Measurements from ENCODE around the gene MELTF.

MELTF gene

DNA sequence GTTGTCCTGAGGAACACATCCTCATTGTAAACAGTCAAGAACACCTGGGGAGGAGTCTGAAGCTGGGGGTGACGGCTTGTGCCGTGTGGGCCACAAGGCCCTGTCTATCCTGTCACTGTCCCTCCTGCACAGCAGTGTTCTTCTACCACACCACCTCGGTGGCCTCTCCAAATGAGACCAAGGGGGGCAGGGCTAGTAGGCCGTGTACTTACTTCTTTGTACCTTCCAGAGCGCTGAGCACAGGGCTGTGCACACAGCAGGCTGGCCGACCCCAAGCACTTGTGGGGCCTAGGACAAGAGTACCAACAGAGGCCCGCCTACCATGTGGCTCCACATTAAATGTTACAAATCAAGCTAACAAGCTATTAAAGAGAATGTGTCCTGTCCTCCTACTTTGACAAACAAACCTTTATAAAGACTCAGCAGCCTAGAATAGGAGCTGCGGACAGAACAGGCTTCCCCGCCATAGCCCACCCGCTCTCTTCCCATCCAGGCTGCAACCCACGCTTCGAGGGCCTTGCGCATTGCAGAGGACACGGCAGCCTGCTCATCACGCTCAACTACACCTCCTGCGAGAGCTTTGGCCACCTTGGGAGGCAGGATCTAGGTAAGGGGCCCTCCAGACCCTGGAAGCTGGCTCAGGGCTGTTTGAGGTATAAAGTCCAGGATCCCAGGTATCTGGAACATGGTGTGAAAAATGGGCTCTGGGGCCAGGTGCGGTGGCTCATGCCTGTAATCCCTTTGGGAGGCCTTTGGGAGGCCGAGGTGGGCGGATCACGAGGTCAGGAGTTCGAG lies 30.5 kb downstream of the MELTF start:
- H3K4ac ChIP-seq (ENCODE audit: low read depth in 1 of 2, low read length in 2 of 2), result no peak overlapping the region
- no peak overlapping the region for H2BK5ac ChIP-seq (ENCODE audit: low read depth, low read length, poor library complexity, severe bottlenecking)
- H2AFZ ChIP-seq (ENCODE audit: low read depth, low read length), result no peak overlapping the region
- no peak overlapping the region for H3K18ac ChIP-seq (ENCODE audit: low read depth in 1 of 2, low read length in 2 of 2)
- no peak overlapping the region for H2AK5ac ChIP-seq (ENCODE audit: low read length, severe bottlenecking)
- H2BK120ac ChIP-seq (ENCODE audit: low read depth, low read length), result no peak overlapping the region
- no peak overlapping the region for H4K8ac ChIP-seq (ENCODE audit: low read length)
- no peak overlapping the region for H3K23ac ChIP-seq (ENCODE audit: low read length in 2 of 2)
- H4K91ac ChIP-seq (ENCODE audit: low read length), result no peak overlapping the region
- H3K14ac ChIP-seq (ENCODE audit: low read length in 2 of 2), result no peak overlapping the region
- no peaks in the 10 kb centered on the region for H3K36me3 ChIP-seq (ENCODE audit: control insufficient read depth in 1 of 2, insufficient read depth in 2 of 2, low read depth in 1 of 2, low read length in 2 of 2)
- no peak overlapping the region for H2BK12ac ChIP-seq (ENCODE audit: low read length in 2 of 2)
- H3K27ac ChIP-seq (ENCODE audit: low read length, poor library complexity, severe bottlenecking), result no peak overlapping the region
- 90% methylated on average over 19 of the region's 21 CpGs for WGBS
- DNase-seq, result no peak
- H3K27me3 ChIP-seq (ENCODE audit: control insufficient read depth in 1 of 2, insufficient read depth in 1 of 2, low read length in 2 of 2), result peaks cover 0 to under 1% of the 10 kb centered on the region in 2 experiments
- no peak overlapping the region for H3K4me2 ChIP-seq (ENCODE audit: low read length, poor library complexity, severe bottlenecking)
- peaks cover 19% of the 10 kb centered on the region for H3K4me1 ChIP-seq (ENCODE audit: control insufficient read depth, insufficient read depth, low read depth, low read length)
- H3K9me3 ChIP-seq (ENCODE audit: control insufficient read depth, low read length), result no peaks in the 10 kb centered on the region
- H2BK15ac ChIP-seq (ENCODE audit: low read depth, poor library complexity, severe bottlenecking), result no peak overlapping the region
- no peak overlapping the region for H3K9ac ChIP-seq (ENCODE audit: low read length)
- H3K79me1 ChIP-seq (replicated peaks; ENCODE audit: low read length, poor library complexity, severe bottlenecking), result no peaks in the 10 kb centered on the region
- H3K4me3 ChIP-seq (ENCODE audit: insufficient read depth in 1 of 2, low read depth in 1 of 2, low read length in 2 of 2), result no peak overlapping the region

DNA sequence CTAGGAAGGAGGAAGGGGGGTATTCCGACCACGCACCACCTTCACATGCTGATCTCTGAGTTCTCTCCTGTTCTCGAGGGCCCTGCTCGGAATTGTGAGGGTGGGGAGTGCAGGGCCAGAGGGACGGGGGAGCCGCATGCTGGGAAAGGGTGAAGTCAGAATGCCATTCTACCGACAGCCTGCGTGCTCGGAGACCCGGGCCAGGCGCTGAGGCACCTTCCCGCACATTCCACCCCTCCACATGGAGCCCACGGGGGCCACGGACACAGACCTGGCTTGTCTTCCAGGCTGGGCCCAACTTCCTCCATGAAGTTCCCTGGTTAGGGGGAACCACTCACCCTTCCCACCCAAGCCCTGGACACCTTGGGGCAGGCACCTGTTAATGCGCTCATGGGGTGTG lies 32.3 kb downstream of the MELTF start:
- WGBS, result 96% methylated on average over 12 of the region's 15 CpGs

DNA sequence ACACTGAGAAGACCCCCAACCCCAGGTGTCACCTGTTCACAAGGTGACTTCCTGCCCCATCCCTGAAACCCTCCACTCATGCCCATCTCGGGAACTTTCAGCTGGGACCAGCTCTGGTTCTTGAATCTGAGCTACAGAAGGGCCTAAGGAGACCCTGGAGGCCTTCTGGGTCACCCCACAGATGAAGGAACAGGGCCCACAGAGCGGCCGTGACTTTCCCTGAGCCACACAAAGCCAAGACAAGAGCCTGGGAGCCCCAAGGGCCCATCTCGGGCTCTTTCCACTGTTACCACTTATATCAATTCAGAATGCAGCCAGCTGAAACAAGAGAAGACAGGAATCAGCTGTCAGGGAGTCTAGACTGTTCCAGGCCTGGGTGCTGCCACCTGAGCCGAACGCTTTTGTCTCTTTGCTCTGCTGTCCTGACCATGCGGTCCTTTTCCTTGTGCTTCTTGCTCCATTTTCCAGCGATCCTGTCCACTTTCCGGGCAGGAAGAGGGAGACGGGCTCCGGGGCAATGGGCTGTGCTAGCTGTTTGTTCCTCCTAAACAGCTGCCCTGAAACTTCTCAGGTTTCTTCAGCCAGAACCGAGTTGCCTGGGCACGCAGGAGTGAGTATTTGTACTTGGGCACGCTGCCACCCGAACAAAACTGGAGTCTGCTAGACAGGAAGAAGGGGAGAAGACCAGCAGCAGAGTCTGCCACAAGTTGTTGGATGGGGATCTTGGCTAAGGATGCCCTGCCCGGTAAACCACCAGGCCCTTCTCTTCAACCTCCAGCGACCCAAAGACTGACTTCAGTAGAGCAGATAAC lies 33.0 kb downstream of the MELTF start:
- Histone ChIP-seq H2AK5ac (ENCODE audit: low read length, severe bottlenecking) (no peak overlapping the region), H4K8ac (ENCODE audit: low read length) (no peak overlapping the region), H3K4me1 (ENCODE audit: control insufficient read depth, insufficient read depth, low read depth, low read length) (peaks cover 7% of the 10 kb centered on the region), H2BK5ac (ENCODE audit: low read depth, low read length, poor library complexity, severe bottlenecking) (no peak overlapping the region), H3K9ac (ENCODE audit: low read length) (no peak overlapping the region), H4K91ac (ENCODE audit: low read length) (no peak overlapping the region), H2BK15ac (ENCODE audit: low read depth, poor library complexity, severe bottlenecking) (no peak overlapping the region), H3K79me1 (replicated peaks; ENCODE audit: low read length, poor library complexity, severe bottlenecking) (no peaks in the 10 kb centered on the region), H3K23ac (ENCODE audit: low read length in 2 of 2) (no peak overlapping the region), H3K18ac (ENCODE audit: low read depth in 1 of 2, low read length in 2 of 2) (no peak overlapping the region), H3K4me3 (ENCODE audit: insufficient read depth in 1 of 2, low read depth in 1 of 2, low read length in 2 of 2) (no peak overlapping the region), H3K36me3 (ENCODE audit: control insufficient read depth in 1 of 2, insufficient read depth in 2 of 2, low read depth in 1 of 2, low read length in 2 of 2) (no peaks in the 10 kb centered on the region), H3K14ac (ENCODE audit: low read length in 2 of 2) (no peak overlapping the region), H3K4me2 (ENCODE audit: low read length, poor library complexity, severe bottlenecking) (no peak overlapping the region), H3K27ac (ENCODE audit: low read length, poor library complexity, severe bottlenecking) (no peak overlapping the region), H2BK12ac (ENCODE audit: low read length in 2 of 2) (no peak overlapping the region), H2AFZ (ENCODE audit: low read depth, low read length) (no peak overlapping the region), H3K9me3 (ENCODE audit: control insufficient read depth, low read length) (no peaks in the 10 kb centered on the region), H2BK120ac (ENCODE audit: low read depth, low read length) (no peak overlapping the region), H3K27me3 (ENCODE audit: control insufficient read depth in 1 of 2, insufficient read depth in 1 of 2, low read length in 2 of 2) (peaks cover 0 to 10% of the 10 kb centered on the region in 2 experiments), H3K4ac (ENCODE audit: low read depth in 1 of 2, low read length in 2 of 2) (no peak overlapping the region)
- no peak for DNase-seq
- 86% methylated on average over 16 of the region's 17 CpGs for WGBS

More for the DNA sequence above, 32.3 kb downstream of the MELTF start:
- Histone ChIP-seq H3K4me3 (ENCODE audit: insufficient read depth in 1 of 2, low read depth in 1 of 2, low read length in 2 of 2) (no peak overlapping the region), H2BK120ac (ENCODE audit: low read depth, low read length) (no peak overlapping the region), H2AFZ (ENCODE audit: low read depth, low read length) (no peak overlapping the region), H2BK12ac (ENCODE audit: low read length in 2 of 2) (no peak overlapping the region), H3K36me3 (ENCODE audit: control insufficient read depth in 1 of 2, insufficient read depth in 2 of 2, low read depth in 1 of 2, low read length in 2 of 2) (no peaks in the 10 kb centered on the region), H3K9ac (ENCODE audit: low read length) (no peak overlapping the region), H3K9me3 (ENCODE audit: control insufficient read depth, low read length) (no peaks in the 10 kb centered on the region), H2BK5ac (ENCODE audit: low read depth, low read length, poor library complexity, severe bottlenecking) (no peak overlapping the region), H2AK5ac (ENCODE audit: low read length, severe bottlenecking) (no peak overlapping the region), H3K4me1 (ENCODE audit: control insufficient read depth, insufficient read depth, low read depth, low read length) (peaks cover 7% of the 10 kb centered on the region), H3K79me1 (replicated peaks; ENCODE audit: low read length, poor library complexity, severe bottlenecking) (no peaks in the 10 kb centered on the region), H3K27me3 (ENCODE audit: control insufficient read depth in 1 of 2, insufficient read depth in 1 of 2, low read length in 2 of 2) (peaks cover 0 to 10% of the 10 kb centered on the region in 2 experiments), H3K4me2 (ENCODE audit: low read length, poor library complexity, severe bottlenecking) (no peak overlapping the region), H3K18ac (ENCODE audit: low read depth in 1 of 2, low read length in 2 of 2) (no peak overlapping the region), H3K27ac (ENCODE audit: low read length, poor library complexity, severe bottlenecking) (no peak overlapping the region), H3K4ac (ENCODE audit: low read depth in 1 of 2, low read length in 2 of 2) (no peak overlapping the region), H4K8ac (ENCODE audit: low read length) (no peak overlapping the region), H4K91ac (ENCODE audit: low read length) (no peak overlapping the region), H2BK15ac (ENCODE audit: low read depth, poor library complexity, severe bottlenecking) (no peak overlapping the region), H3K23ac (ENCODE audit: low read length in 2 of 2) (no peak overlapping the region), H3K14ac (ENCODE audit: low read length in 2 of 2) (no peak overlapping the region)
- DNase-seq, result no peak

DNA sequence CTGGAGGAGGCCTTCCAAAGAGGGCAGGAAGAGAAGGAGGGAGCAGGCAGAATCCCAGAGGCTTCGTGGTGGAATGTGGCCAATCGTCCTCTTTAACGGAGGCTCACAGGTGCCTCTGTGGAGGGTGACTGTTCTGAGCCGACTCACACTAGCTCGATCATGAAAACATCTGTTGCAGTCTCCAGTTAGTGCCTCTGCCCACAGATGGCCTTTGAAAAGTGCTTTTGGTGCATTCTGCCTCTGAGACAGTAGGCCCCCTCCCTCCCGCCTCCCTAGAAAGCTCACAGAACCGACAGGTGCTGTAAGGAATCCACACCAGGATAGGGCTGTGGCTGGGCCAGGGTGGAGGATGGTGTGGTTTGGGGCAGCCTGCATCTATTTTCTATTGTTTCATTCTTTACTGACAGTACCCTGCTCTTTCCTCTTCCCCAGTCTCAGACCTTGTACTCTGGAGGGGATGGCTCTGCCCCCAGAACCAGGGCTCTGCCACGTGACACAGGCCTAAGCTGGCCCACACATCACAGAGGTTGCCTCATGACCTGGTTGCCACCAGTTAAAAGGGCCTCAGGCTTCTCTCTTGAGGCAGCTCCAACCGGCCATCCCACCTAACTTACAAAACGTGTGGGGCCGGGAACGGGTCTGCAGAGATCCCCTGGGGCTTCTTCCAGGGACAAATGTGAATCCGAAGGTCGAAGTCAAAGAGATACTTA lies 33.8 kb downstream of the MELTF start:
- H3K4ac ChIP-seq (ENCODE audit: low read depth in 1 of 2, low read length in 2 of 2), result no peak overlapping the region
- no peak overlapping the region for H2BK12ac ChIP-seq (ENCODE audit: low read length in 2 of 2)
- H3K4me3 ChIP-seq (ENCODE audit: insufficient read depth in 1 of 2, low read depth in 1 of 2, low read length in 2 of 2), result no peak overlapping the region
- no peaks in the 10 kb centered on the region for H3K36me3 ChIP-seq (ENCODE audit: control insufficient read depth in 1 of 2, insufficient read depth in 2 of 2, low read depth in 1 of 2, low read length in 2 of 2)
- H3K27me3 ChIP-seq (ENCODE audit: control insufficient read depth in 1 of 2, insufficient read depth in 1 of 2, low read length in 2 of 2), result peaks cover under 1 to 10% of the 10 kb centered on the region in 2 experiments
- H3K9me3 ChIP-seq (ENCODE audit: control insufficient read depth, low read length), result no peaks in the 10 kb centered on the region
- no peak overlapping the region for H3K14ac ChIP-seq (ENCODE audit: low read length in 2 of 2)
- H2AFZ ChIP-seq (ENCODE audit: low read depth, low read length), result no peak overlapping the region
- H2BK120ac ChIP-seq (ENCODE audit: low read depth, low read length), result no peak overlapping the region
- no peak overlapping the region for H3K18ac ChIP-seq (ENCODE audit: low read depth in 1 of 2, low read length in 2 of 2)
- WGBS, result 89% methylated on average over 12 of the region's 14 CpGs
- no peak overlapping the region for H4K8ac ChIP-seq (ENCODE audit: low read length)
- no peak overlapping the region for H3K23ac ChIP-seq (ENCODE audit: low read length in 2 of 2)
- H2AK5ac ChIP-seq (ENCODE audit: low read length, severe bottlenecking), result no peak overlapping the region
- no peaks in the 10 kb centered on the region for H3K79me1 ChIP-seq (replicated peaks; ENCODE audit: low read length, poor library complexity, severe bottlenecking)
- peaks cover 3% of the 10 kb centered on the region for H3K4me1 ChIP-seq (ENCODE audit: control insufficient read depth, insufficient read depth, low read depth, low read length)
- no peak overlapping the region for H4K91ac ChIP-seq (ENCODE audit: low read length)
- H2BK15ac ChIP-seq (ENCODE audit: low read depth, poor library complexity, severe bottlenecking), result no peak overlapping the region
- no peak overlapping the region for H3K4me2 ChIP-seq (ENCODE audit: low read length, poor library complexity, severe bottlenecking)
- H3K27ac ChIP-seq (ENCODE audit: low read length, poor library complexity, severe bottlenecking), result no peak overlapping the region
- H2BK5ac ChIP-seq (ENCODE audit: low read depth, low read length, poor library complexity, severe bottlenecking), result no peak overlapping the region
- no peak for DNase-seq
- H3K9ac ChIP-seq (ENCODE audit: low read length), result no peak overlapping the region

Measured in mesenchymal stem cell (in vitro differentiated cells and primary cell).